NCI-H2029 (cell line): ENCODE data around the gene HSPA4.
"Not testable (repeated sequence)": the region's sequence is repeated elsewhere in the genome, so short reads cannot be mapped to it uniquely, and the experiment has no call there.

ENCODE experiments used
- DNase-seq: peaks from one replicate; lab custom pipeline; 2025; lab: John Stamatoyannopoulos, UW

The HSPA4 gene

DNA sequence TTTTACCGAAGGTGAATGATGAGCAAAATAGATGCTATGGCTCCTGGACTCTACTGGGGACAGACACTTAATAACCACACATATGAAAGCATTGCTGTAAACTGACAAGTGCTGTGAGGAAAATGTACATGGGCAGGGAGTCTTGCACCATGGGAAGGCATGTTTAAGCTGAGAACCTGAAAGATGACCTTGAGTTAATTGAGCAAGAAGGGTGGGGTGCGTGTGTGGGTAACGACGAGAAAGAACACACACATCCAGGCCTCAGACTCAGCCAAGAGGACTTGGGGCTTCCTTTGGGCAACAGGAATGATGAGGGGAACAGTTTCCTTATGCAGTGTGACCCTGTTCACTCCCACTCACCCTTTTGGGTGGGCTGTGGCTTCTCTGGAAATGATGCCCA is 73.1 kb downstream of the HSPA4 start:
- no peak for DNase-seq

DNA sequence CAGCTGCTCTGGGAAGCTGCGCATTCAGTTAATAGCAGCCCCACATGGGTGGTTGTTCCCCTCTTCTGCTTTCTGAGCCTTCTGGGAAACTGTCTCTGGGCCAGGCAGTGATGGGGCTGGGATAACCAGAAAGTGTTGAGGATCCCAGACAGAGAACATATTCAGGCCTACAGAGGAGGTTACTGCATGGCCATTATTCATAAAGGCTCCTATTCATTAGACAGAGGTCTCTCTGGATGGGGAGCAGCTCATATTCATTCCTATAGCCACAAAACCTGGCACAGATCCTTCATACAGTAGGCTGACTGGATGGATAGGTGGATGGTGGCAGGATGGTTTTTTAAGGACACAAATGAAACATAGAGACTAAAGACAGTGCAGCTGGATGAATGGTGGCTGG is 76.3 kb downstream of the HSPA4 start:
- DNase-seq: no peak

DNA sequence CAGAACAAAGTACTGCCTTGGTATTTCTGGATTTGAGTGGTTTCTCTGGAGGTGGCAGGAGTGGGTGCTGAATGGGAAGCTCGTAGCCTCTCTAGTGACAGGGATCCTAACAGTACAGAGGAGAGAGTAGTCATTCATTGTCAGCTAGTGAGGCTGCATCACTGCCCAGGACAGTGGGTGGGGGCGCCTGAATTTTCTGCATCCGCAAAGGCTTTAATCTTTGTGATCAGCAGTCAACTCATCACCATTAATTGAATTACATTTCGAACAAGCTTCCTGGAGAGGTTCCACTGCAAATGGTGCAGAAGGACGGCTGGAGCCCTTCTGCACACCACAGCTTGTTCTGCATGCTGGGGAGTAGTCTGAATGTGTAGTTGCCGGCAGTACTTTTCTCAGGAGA is 77.5 kb downstream of the HSPA4 start:
- DNase-seq: no peak

DNA sequence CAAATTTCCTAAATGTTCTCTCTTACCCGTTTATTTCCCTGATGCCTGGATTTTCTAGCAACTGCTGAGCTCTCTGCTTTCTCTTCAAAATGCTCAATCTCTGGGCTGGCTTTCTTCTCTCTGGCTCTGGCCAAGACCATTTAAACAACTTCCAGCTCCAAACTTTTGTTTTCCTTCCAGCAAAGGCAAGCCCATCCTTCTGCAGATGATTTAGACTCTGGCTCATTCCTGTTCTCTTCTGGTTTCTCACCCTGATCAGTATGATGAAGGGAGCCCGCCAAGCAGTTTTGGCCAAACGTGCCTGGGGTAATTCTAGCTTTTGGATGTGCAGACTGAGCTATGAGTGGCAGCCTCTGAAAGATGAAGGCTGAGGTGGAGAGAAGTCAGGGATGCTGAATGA is 78.1 kb downstream of the HSPA4 start:
- DNase-seq: no peak

DNA sequence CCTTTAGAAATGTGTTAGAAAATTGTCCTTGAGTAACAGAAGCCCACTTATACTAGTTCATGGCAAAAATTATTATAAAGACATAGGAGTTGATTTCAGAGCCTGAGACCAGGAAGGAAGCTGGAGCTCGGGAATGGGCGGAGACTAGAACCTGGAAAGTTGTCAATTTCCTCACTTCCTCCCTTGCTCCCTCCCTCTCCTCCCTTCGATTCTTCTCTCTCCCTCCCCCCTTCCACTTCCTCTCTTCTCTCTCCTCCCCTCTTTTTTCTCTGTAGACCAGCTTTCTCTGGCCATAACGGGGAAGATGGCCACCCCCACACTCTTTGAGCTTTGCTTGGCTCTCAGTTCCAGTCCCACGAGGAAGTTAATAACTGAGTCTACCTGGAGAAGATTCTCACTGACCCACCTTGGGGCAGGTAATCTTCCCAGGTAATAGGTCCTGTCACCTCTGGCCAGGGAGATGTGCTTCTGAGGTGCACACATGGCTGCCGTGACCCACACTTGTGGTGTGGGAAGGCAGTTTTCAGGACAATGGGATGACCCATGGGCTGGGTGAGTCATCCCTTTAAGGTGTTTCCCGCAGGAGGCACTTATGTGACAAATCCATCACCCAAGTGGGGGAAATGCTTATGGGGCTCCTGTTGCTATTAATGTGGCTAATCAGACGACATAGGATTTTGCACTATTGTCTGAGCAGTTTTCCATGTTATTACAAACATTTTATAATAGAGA is 78.7 kb downstream of the HSPA4 start:
- no peak for DNase-seq

DNA sequence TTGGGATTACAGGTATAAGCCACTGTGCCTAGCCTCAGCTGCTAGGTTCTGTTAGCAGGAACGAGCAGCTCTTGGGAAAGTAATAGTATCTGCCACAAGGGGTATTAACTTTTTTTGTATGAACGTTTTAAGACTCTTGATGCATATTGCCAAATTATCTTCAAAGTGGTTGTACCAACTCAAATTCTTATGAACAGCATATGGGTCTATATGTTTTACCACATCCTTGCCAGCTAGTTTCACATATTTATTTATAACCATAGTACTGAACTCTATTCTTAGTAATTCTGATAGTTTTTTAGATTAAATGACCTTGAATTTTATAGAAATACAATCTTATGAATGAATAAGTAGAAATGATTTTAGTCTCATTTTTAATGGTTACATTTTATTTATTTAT is 80.9 kb downstream of the HSPA4 start:
- DNase-seq: no peak

DNA sequence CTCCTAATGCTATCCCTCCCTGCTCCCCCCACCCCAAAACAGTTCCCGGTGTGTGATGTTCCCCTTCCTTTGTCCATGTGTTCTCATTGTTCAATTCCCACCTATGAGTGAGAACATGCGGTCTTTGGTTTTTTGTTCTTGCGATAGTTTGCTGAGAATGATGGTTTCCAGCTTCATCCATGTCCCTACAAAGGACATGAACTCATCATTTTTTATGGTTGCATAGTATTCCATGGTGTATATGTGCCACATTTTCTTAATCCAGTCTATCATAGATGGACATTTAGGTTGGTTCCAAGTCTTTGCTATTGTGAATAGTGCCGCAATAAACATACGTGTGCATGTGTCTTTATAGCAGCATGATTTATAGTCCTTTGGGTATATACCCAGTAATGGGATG is 81.4 kb downstream of the HSPA4 start:
- DNase-seq: not testable (repeated sequence)

DNA sequence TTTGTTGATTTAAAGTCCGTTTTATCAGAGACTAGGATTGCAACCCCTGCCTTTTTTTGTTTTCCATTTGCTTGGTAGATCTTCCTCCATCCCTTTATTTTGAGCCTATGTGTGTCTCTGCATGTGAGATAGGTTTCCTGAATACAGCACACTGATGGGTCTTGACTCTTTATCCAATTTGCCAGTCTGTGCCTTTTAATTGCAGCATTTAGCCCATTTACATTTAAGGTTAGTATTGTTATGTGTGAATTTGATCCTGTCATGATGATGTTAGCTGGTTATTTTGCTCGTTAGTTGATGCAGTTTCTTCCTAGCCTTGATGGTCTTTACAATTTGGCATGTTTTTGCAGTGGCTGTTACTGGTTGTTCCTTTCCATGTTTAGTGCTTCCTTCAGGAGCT is 85.1 kb downstream of the HSPA4 start:
- DNase-seq: not testable (repeated sequence)

DNA sequence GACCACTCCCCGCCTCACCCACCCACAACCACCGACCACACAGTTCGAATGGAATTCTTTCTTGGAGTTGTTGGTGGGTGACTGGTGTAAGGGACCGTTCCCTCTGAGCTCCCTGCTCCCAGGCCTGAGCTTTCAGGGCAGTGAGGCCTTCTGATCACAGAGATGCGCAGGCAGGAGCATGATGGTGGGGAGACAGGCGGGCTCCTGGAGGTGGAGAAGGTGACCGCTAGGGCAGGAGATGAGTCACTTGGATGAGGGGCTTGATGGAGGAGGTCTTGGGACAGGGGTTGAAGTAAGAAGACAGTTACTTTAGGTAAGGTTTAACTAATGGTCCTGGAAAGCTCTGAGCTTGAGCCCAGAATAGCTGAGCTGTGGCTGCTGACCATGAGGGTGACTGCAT is 88.5 kb downstream of the HSPA4 start:
- DNase-seq: no peak

DNA sequence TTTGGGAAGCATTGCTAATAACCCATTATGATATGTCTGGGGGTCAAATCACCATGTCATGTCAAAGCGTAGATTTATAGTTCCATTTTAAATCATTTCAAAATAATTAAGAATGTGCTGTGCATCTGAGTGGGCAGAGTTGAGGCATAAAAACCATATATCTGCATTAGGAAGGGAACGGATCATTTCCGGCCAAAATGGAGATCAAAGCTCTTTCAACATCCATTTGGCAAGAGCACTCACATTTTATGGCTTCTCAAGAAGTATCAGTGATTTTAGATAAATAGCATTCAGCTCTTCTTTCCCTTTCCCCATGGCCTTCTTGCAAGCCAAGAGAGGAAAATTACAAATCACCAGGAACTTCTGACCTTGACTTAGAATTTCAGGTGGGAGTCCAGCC is 89.9 kb downstream of the HSPA4 start:
- no peak for DNase-seq

DNA sequence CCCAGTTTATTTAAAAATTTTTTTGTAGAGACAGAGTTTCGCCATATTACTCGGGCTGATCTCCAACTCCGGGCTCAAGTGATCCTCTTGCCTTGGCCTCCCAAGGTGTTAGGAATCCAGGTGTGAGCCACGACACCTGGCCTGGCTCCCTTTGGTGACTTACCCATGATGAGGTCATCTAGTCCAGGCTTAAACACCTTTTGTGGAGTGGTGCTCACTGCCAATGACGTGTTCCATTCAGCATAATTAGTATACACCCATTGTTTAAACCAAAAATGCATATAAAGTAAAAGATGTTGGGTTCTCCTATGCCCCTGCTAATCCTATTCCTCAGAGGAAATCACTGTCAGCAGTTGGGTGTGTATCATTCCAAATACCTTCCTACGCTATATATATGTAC is 91.0 kb downstream of the HSPA4 start:
- DNase-seq: peak; percentile 43

DNA sequence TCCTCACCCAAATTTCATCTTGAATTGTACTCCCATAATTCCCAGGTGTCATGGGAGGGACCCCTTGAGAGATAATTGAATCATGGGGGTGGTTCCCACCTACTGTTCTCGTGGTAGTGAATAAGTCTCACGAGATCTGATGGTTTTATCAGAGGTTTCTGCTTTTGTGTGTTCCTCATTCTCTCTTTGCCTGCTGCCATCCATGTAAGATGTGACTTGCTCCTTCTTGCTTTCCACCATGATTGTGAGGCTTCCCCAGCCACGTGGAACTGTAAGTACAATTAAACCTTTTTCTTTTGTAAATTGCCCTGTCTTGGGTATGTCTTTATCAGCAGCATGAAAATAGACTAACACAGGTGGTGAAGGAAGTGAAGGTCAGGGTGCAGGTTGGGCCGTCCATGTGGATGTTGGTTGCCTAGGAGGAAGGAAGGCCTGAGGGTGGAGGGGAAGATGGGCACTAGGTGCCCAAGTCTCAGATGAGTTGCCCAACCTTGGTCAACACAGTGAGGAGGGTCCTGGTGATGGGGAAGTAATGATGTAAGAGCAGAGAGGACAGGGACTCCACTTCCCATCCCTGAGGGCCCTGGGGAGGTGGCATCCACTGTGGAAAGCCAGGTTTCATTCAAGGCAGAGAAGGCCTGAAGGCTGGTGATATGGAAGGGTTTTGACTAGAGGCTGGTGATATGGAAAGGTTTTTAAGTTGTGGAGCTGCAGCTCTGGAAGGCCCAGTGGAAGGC is 92.6 kb downstream of the HSPA4 start:
- DNase-seq: no peak

DNA sequence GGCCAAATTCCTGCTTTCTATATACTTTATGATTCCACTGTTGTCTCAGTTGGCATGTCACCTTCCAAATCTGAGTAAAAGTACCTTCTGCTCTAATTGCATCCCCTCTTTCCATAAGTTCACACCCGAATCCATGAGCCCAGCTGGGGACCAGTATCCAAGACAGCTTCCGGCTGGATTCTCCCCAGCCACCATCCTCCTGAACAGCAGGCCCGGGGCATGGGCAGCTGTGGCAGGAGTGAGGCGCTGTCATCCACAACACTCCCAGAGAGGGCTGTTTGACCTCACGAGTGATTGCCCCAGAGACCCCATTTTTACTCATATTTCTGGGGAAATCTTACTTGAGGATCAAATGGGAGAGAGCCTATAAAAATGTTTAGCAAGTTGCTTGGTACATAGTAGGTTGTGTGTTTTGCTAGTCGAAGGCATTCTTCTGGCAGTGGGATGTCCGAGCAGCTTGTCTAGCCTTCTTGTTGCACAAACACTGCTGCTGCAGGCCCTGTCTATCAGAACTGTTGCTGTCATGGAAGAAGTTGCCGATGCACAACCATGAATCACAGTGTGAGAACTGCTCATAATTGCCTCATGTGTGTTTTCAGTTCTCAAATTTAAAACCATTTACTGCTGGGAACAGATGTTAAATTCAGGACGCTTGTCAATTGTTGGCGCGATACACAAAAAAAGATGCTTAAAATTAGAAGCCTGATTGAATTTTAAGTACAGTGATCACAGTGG is 93.8 kb downstream of the HSPA4 start:
- DNase-seq: no peak

DNA sequence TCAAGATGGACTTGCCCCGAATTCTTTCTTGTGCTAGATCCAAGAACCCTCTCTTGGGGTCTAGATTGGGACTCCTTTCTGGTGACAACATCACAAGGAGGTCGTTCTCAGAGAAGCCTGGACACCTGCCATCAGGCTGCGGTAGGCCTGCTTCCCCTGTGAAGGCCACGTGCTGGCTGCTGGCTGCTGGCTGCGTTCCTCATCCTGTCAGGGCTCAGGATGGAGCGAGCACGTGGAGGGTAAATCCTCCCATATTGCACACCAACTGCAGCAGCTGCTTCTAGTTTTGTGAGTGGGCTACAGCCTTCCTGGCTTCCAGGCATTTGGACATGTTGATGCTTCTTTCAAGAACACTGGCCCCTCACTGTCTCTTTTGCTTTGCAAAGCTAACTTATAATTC is 95.6 kb downstream of the HSPA4 start:
- no peak for DNase-seq

DNA sequence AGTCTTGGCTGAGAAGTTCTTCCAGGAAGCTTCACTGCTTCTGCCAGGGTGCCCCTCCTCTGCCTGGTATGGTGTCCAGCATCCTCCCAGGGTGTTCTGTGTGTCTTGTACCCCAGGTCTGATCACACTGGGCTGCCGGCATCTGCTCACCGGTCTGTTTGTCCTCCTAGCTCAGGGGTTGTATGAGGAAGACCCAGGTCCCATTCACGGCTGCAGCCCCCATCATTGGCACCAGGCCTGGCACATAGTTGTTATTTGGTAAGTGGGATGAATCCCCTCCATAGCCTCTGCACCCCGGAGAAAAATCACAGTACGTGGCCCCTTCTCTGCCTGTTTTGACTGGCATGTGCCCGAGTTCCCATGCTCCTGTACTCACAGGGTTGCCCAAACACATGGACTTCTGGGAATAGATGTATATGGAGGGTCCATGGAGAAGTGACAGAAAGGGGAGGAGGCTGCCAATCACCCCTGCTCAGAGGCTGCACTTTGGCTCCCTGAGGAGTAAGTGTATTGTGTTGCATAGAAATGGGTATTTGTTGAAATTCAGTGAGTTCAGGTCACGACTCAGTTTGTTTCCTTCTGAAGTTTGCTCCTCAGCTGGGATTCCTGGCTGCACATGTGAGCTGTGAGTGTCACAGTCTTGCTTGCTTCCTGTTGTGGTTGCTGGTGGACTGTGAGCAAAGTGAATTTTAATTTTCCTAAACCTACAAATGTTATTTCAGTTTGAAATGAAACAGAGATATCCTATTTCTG is 96.2 kb downstream of the HSPA4 start:
- no peak for DNase-seq

DNA sequence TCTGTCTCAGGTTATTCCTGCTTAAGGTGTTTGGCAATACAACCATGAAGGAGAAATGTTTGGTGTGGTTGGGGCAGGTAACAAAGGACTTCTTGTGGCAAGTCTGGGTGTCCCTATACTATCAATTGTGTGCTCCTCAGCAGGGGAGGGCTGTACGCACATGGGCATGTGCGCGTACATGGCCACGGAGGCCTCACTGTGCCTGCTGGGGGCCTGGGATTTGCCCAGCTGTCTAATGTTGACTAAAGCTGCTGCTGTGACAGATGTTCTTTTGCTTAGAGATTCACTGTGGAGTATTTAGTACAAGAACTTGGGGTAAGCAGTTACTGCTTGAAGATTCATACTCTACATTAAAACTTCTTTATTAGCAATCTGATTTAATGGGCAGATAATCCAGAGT is 97.5 kb downstream of the HSPA4 start:
- DNase-seq: no peak

DNA sequence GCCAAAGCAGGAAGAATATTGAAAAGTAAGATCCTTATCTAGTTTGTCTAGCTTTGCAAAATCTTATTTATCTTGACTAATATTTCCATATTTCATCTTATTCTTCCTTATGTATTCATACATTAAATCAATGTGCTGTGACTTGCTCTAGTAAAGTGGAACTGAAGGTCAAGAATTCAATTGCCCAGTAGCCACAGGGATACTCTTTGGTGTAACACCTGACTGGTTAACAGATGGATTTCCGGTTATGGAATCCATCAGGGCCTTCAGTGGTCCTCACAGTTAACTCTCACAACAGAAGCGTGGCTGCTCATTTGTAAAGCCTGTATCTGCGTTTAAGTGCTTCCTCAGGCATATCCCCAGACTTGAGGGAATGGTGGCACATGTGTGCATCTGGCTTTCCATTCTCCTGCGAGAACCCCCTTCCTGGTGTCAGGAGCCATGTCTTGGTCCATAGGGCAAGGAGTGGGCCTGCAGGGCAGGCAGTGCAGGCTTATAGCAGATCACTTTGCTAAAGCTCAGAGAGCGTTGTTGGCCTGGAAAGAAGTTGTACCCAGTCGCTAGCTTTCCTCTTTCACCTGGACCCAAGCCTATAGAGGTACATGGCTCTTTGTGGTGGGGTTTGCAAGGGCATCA is 99.2 kb downstream of the HSPA4 start:
- DNase-seq: no peak

DNA sequence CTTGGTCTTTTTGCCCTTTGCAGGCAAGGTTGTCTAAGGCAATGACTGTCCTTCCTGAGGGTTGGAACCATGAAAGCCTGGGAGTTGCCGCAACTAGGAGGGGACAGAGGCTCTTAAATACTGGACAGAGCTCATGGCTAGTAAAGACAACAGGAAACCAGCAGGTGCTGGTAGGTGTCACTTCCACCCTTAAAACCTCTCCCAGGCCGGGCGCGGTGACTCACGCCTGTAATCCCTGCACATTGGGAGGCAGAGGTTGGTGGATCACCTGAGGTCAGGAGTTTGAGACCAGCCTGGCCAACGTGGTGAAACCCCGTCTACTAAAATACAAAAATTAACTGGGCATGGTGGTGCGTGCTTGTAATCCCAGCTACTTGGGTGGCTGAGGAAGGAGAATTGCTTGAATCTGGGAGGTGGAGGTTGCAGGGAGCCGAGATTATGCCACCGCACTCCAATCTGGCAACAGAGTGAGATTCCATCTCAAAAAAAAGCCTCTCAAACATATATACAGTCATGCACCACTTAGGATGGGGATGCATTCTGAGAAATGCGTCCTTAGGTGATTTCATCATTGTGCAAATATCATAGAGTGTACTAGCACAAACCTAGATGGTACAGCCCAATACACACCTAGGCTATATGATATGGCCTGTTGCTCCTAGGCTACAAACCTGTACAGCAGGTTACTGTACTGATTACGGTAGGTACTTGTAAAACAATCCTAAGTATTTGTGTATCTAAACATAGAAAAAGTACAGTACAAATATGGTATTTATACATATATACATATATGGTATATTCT is 102.7 kb downstream of the HSPA4 start:
- peak; percentile 33 for DNase-seq

DNA sequence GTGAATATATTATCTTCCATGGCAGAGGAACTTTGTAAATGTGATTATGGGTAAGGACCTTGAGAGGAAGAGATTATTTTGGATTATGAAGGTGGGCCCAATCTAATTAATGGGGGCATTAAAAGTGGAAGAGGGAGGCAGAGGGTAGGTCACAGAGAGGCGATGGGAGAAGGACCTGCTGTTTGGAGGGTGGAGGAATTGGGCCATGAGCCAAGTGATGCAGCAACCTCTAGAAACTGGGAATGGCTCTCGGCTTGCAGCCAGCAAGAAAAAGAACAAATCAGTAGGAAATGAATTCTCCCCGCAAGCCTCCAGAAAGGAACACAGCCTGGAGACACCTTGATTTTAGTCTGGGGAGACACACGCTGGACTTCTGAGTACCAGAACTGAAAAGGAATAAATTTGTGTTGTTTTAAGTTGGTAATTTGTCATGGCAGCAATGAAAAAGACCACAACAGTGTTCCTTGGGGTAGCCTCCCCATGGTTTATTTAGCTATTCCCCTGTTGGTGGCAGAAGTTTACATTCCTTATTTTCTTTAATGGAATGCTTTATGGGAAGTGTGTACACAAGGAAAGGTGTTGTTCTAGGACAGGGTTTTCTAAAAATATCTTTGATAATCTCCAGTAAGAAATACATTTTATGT is 103.6 kb downstream of the HSPA4 start:
- DNase-seq: no peak
